Memory B cell (primary cell): Measurements from ENCODE around the gene SYNJ2.

Experiments used
- ATAC-seq: fragments of 150-1000 bp; cut with Tn5 transposase; 2 replicates; pipeline ENCODE4 v1.10.0; 2021; ENCODE audit warnings: low read depth, mild to moderate bottlenecking, moderate library complexity
- DNase-seq, 2 donors: peaks; one replicate each; pipeline ENCODE4 v3.0.0; 2022; ENCODE audit warnings: low spot score in 2 of 2
- H3K27ac Mint-ChIP-seq: one replicate; pipeline ENCODE4 v1.8.0; 2022; ENCODE audit warnings: mild to moderate bottlenecking, moderate library complexity, mixed read lengths
- H3K27me3 Mint-ChIP-seq: one replicate; pipeline ENCODE4 v1.8.0; 2022; ENCODE audit warnings: mixed read lengths
- H3K36me3 Mint-ChIP-seq: one replicate; pipeline ENCODE4 v1.8.0; 2022; ENCODE audit warnings: mild to moderate bottlenecking, mixed read lengths
- H3K4me1 Mint-ChIP-seq: one replicate; pipeline ENCODE4 v1.8.0; 2022; ENCODE audit warnings: mixed read lengths
- H3K4me3 Mint-ChIP-seq: one replicate; pipeline ENCODE4 v1.8.0; 2022; ENCODE audit warnings: mild to moderate bottlenecking, moderate library complexity, mixed read lengths
- H3K9me3 Mint-ChIP-seq: one replicate; pipeline ENCODE4 v1.8.0; 2022; ENCODE audit warnings: mixed read lengths

SYNJ2 gene

GRCh38 chr6:158086504-158087223 is 105.0 kb downstream of the SYNJ2 start:
- Mint-ChIP-seq H3K9me3 (no peaks in the 10 kb centered on the region), H3K36me3 (peaks cover 33% of the 10 kb centered on the region), H3K4me1 (no peaks in the 10 kb centered on the region), H3K27ac (no peak overlapping the region), H3K27me3 (no peaks in the 10 kb centered on the region), H3K4me3 (no peak overlapping the region)
- ATAC-seq (no peak), DNase-seq (no peak)

- Mint-ChIP-seq H3K27me3 (no peaks in the 10 kb centered on the region), H3K27ac (no peak overlapping the region), H3K9me3 (no peaks in the 10 kb centered on the region), H3K4me1 (no peaks in the 10 kb centered on the region), H3K4me3 (no peak overlapping the region), H3K36me3 (peaks cover 30% of the 10 kb centered on the region)
- no peak for ATAC-seq
- DNase-seq, result no peak
Observed at GRCh38 chr6:158087224-158087867, 105.7 kb downstream of the SYNJ2 start.

GRCh38 chr6:158092806-158093205 is 111.1 kb downstream of the SYNJ2 start:
- Mint-ChIP-seq H3K9me3 (no peaks in the 10 kb centered on the region), H3K36me3 (peaks cover 34% of the 10 kb centered on the region), H3K4me3 (no peak overlapping the region), H3K27me3 (no peaks in the 10 kb centered on the region), H3K27ac (no peak overlapping the region), H3K4me1 (no peaks in the 10 kb centered on the region)
- DNase-seq (no peak), ATAC-seq (no peak)

- Mint-ChIP-seq H3K4me1 (no peaks in the 10 kb centered on the region), H3K9me3 (no peaks in the 10 kb centered on the region), H3K36me3 (peaks cover 21% of the 10 kb centered on the region), H3K4me3 (no peak overlapping the region), H3K27ac (no peak overlapping the region), H3K27me3 (no peaks in the 10 kb centered on the region)
- DNase-seq (no peak), ATAC-seq (no peak)
Observed at GRCh38 chr6:158095031-158095430, 113.4 kb downstream of the SYNJ2 start.

- Mint-ChIP-seq H3K27ac (no peak overlapping the region), H3K27me3 (no peaks in the 10 kb centered on the region), H3K36me3 (peaks cover 21% of the 10 kb centered on the region), H3K9me3 (no peaks in the 10 kb centered on the region), H3K4me3 (no peak overlapping the region), H3K4me1 (no peaks in the 10 kb centered on the region)
- DNase-seq (no peak), ATAC-seq (no peak)
Observed at GRCh38 chr6:158095671-158096070, 114.0 kb downstream of the SYNJ2 start.

GRCh38 chr6:158103228-158103627 is 121.6 kb downstream of the SYNJ2 start:
- Mint-ChIP-seq H3K36me3 (peaks cover 1% of the 10 kb centered on the region), H3K27ac (no peak overlapping the region), H3K4me3 (no peak overlapping the region), H3K4me1 (no peaks in the 10 kb centered on the region), H3K9me3 (no peaks in the 10 kb centered on the region), H3K27me3 (no peaks in the 10 kb centered on the region)
- ATAC-seq, result no peak
- DNase-seq, result no peak

- H3K4me3 Mint-ChIP-seq, result no peak overlapping the region
- no peaks in the 10 kb centered on the region for H3K27me3 Mint-ChIP-seq
- no peak overlapping the region for H3K27ac Mint-ChIP-seq
- H3K4me1 Mint-ChIP-seq, result no peaks in the 10 kb centered on the region
- H3K9me3 Mint-ChIP-seq, result no peaks in the 10 kb centered on the region
- no peak for DNase-seq
- peaks cover 6% of the 10 kb centered on the region for H3K36me3 Mint-ChIP-seq
- ATAC-seq, result no peak
Observed at GRCh38 chr6:158104696-158105095, 123.0 kb downstream of the SYNJ2 start.

- no peaks in the 10 kb centered on the region for H3K9me3 Mint-ChIP-seq
- no peaks in the 10 kb centered on the region for H3K4me1 Mint-ChIP-seq
- peaks cover 21% of the 10 kb centered on the region for H3K36me3 Mint-ChIP-seq
- no peaks in the 10 kb centered on the region for H3K27me3 Mint-ChIP-seq
- no peak for DNase-seq
- no peak overlapping the region for H3K4me3 Mint-ChIP-seq
- no peak for ATAC-seq
- H3K27ac Mint-ChIP-seq, result no peak overlapping the region
Observed at GRCh38 chr6:158109748-158110147, 128.1 kb downstream of the SYNJ2 start.

- no peaks in the 10 kb centered on the region for H3K4me1 Mint-ChIP-seq
- no peak overlapping the region for H3K4me3 Mint-ChIP-seq
- H3K36me3 Mint-ChIP-seq, result peaks cover 24% of the 10 kb centered on the region
- ATAC-seq, result no peak
- no peak overlapping the region for H3K27ac Mint-ChIP-seq
- DNase-seq, result no peak
- H3K27me3 Mint-ChIP-seq, result no peaks in the 10 kb centered on the region
- no peaks in the 10 kb centered on the region for H3K9me3 Mint-ChIP-seq
Observed at GRCh38 chr6:158110986-158111385, 129.3 kb downstream of the SYNJ2 start.

GRCh38 chr6:158111987-158112386 is 130.3 kb downstream of the SYNJ2 start:
- Mint-ChIP-seq H3K4me3 (no peak overlapping the region), H3K36me3 (peaks cover 25% of the 10 kb centered on the region), H3K9me3 (no peaks in the 10 kb centered on the region), H3K27me3 (no peaks in the 10 kb centered on the region), H3K27ac (no peak overlapping the region), H3K4me1 (no peaks in the 10 kb centered on the region)
- ATAC-seq (no peak), DNase-seq (no peak)

GRCh38 chr6:158113802-158114201 is 132.1 kb downstream of the SYNJ2 start:
- no peak for ATAC-seq
- no peaks in the 10 kb centered on the region for H3K9me3 Mint-ChIP-seq
- H3K4me3 Mint-ChIP-seq, result no peak overlapping the region
- H3K4me1 Mint-ChIP-seq, result no peaks in the 10 kb centered on the region
- peaks cover 31% of the 10 kb centered on the region for H3K36me3 Mint-ChIP-seq
- no peaks in the 10 kb centered on the region for H3K27me3 Mint-ChIP-seq
- DNase-seq, result no peak
- no peak overlapping the region for H3K27ac Mint-ChIP-seq

- ATAC-seq (no peak), DNase-seq (no peak)
- peaks cover 23% of the 10 kb centered on the region for H3K36me3 Mint-ChIP-seq
- H3K27ac Mint-ChIP-seq, result no peak overlapping the region
- no peak overlapping the region for H3K4me3 Mint-ChIP-seq
- no peaks in the 10 kb centered on the region for H3K9me3 Mint-ChIP-seq
- H3K4me1 Mint-ChIP-seq, result no peaks in the 10 kb centered on the region
- H3K27me3 Mint-ChIP-seq, result no peaks in the 10 kb centered on the region
Observed at GRCh38 chr6:158115102-158115501, 133.4 kb downstream of the SYNJ2 start.

GRCh38 chr6:158115508-158115907 is 133.8 kb downstream of the SYNJ2 start:
- H3K27ac Mint-ChIP-seq, result no peak overlapping the region
- no peaks in the 10 kb centered on the region for H3K4me1 Mint-ChIP-seq
- H3K27me3 Mint-ChIP-seq, result no peaks in the 10 kb centered on the region
- no peak for ATAC-seq
- H3K36me3 Mint-ChIP-seq, result peaks cover 24% of the 10 kb centered on the region
- no peak for DNase-seq
- H3K4me3 Mint-ChIP-seq, result no peak overlapping the region
- H3K9me3 Mint-ChIP-seq, result no peaks in the 10 kb centered on the region

- DNase-seq (no peak), ATAC-seq (no peak)
- H3K9me3 Mint-ChIP-seq, result no peaks in the 10 kb centered on the region
- no peak overlapping the region for H3K4me3 Mint-ChIP-seq
- H3K27ac Mint-ChIP-seq, result no peak overlapping the region
- no peaks in the 10 kb centered on the region for H3K27me3 Mint-ChIP-seq
- H3K4me1 Mint-ChIP-seq, result no peaks in the 10 kb centered on the region
- H3K36me3 Mint-ChIP-seq, result peaks cover 20% of the 10 kb centered on the region
Observed at GRCh38 chr6:158118886-158119285, 137.2 kb downstream of the SYNJ2 start.

- Mint-ChIP-seq H3K27ac (no peak overlapping the region), H3K9me3 (no peaks in the 10 kb centered on the region), H3K4me3 (no peak overlapping the region), H3K4me1 (no peaks in the 10 kb centered on the region), H3K27me3 (no peaks in the 10 kb centered on the region), H3K36me3 (peaks cover 22% of the 10 kb centered on the region)
- DNase-seq (no peak), ATAC-seq (no peak)
Observed at GRCh38 chr6:158121335-158121734, 139.7 kb downstream of the SYNJ2 start.
